K562 (cell line): Measurements from ENCODE around the gene CCR2. TPM values are rescaled to one million over a fixed set of nuclear protein-coding genes. Genes with fewer than 3 reads are reported as not detected.
A peak's percentile ranks its signal among the peaks of the same experiment; 100 is the strongest.

Experiments
- ATAC-seq: fragments of 200-7000 bp; cut with Tn5 transposase; 3 replicates; pipeline ENCODE4 v1.9.1; 2020; ENCODE audit warnings: moderate library complexity
- BruUV-seq: library from RNA; stranded (reverse); fragments of 400-500 nt; replicated peaks from 2 replicates; lab custom pipeline; 2021; lab: Mats Ljungman, UMichigan
- CTCF ChIA-PET: fragments of 300-600 bp; formaldehyde crosslinking; extraction: SDS; loops from one replicate; lab custom pipeline; 2021; ENCODE audit warnings: low intra/inter-chr PET ratio; lab: Yijun Ruan, JAX
- POLR2A ChIA-PET: fragments of 300-600, 350-650 bp; sonication (Branson Sonifier 250); formaldehyde crosslinking; extraction: SDS; loops from one replicate; lab custom pipeline; 2021; ENCODE audit warnings: antibody characterized with exemption, inconsistent platforms; lab: Yijun Ruan, JAX
- DNase-seq, 4 experiments: peaks; one replicate each; pipeline versions ENCODE4 v3.0.0 to v3.0.0-alpha.2; 2011 to 2018; ENCODE audit warnings: low spot score in 3 of 4, mixed read lengths in 3 of 4; ENCODE audit errors: extremely low read depth in 1 of 4
- FAIRE-seq: peaks from 2 replicates; lab custom pipeline; 2011; peaks lifted over from hg19 to GRCh38; lab: Jason Lieb, UNC
- H2AFZ ChIP-seq: 2 replicates; pipeline ENCODE4 v1.6.0; 2011; ENCODE audit warnings: low read depth, low read length, control low read depth, inconsistent platforms
- H3K27ac ChIP-seq: fragments of 200-600 bp; 3 replicates; pipeline ENCODE4 v1.8.0; 2011; ENCODE audit warnings: low read depth, mild to moderate bottlenecking, control low read depth, inconsistent platforms, low read length, moderate library complexity, mixed read lengths; ENCODE audit errors: extremely low read depth
- H3K27me3 ChIP-seq, 2 experiments: fragments of 300-600 bp in 1 of 2; 2 replicates in 1 of 2; 3 replicates in 1 of 2; pipeline versions ENCODE4 v1.6.0 to v1.8.0; 2011; ENCODE audit warnings: inconsistent platforms in 2 of 2, low read length in 2 of 2, mild to moderate bottlenecking in 1 of 2, mixed read lengths in 1 of 2, moderate library complexity in 1 of 2; ENCODE audit not compliant: control insufficient read depth in 2 of 2, insufficient read depth in 2 of 2
- H3K36me3 ChIP-seq: fragments of 300-600 bp; 3 replicates; pipeline ENCODE4 v1.8.0; 2011; ENCODE audit warnings: mild to moderate bottlenecking, low read length, inconsistent platforms; ENCODE audit not compliant: control insufficient read depth, insufficient read depth
- H3K4me1 ChIP-seq, 2 experiments: fragments of 200-600 bp in 1 of 2; replicated peaks in 1 of 2; 2 replicates in 1 of 2; 3 replicates in 1 of 2; pipeline versions ENCODE4 v1.5.1 to v1.8.0; 2011; ENCODE audit warnings: inconsistent platforms in 2 of 2, low read length in 2 of 2, mild to moderate bottlenecking in 1 of 2, mixed read lengths in 1 of 2, moderate library complexity in 1 of 2; ENCODE audit not compliant: control insufficient read depth in 2 of 2, insufficient read depth in 2 of 2
- H3K4me2 ChIP-seq: 2 replicates; pipeline ENCODE4 v1.6.1; 2011; ENCODE audit warnings: low read length, control low read depth, inconsistent platforms, mixed read lengths; ENCODE audit not compliant: insufficient read depth
- H3K4me3 ChIP-seq: fragments of 200-600 bp; sonication (generic), shearing (Covaris generic); 2 replicates; pipeline ENCODE4 v1.5.1; 2016; ENCODE audit warnings: control low read depth, inconsistent platforms
- H3K79me2 ChIP-seq: fragments of 200-600 bp; 3 replicates; pipeline ENCODE4 v1.8.0; 2011; ENCODE audit warnings: low read length, inconsistent platforms; ENCODE audit not compliant: control insufficient read depth, insufficient read depth
- H3K9ac ChIP-seq, 2 experiments: 2 replicates each; pipeline versions ENCODE4 v1.6.0 to v1.6.1; 2011; ENCODE audit warnings: low read depth in 2 of 2, low read length in 2 of 2, control low read depth in 1 of 2, inconsistent platforms in 1 of 2, mild to moderate bottlenecking in 1 of 2, mixed read lengths in 1 of 2; ENCODE audit not compliant: insufficient read depth in 1 of 2
- H3K9me1 ChIP-seq: one replicate; pipeline ENCODE4 v1.6.0; 2011; ENCODE audit warnings: inconsistent platforms, mild to moderate bottlenecking, low read length, moderate library complexity; ENCODE audit not compliant: control insufficient read depth, insufficient read depth
- H3K9me3 ChIP-seq: replicated peaks from 2 replicates; pipeline ENCODE4 v1.5.1; 2011; ENCODE audit warnings: low read depth, low read length, inconsistent platforms; ENCODE audit not compliant: control insufficient read depth, insufficient read depth
- H4K20me1 ChIP-seq: replicated peaks from 2 replicates; pipeline ENCODE4 v1.6.1; 2011; ENCODE audit warnings: low read length, inconsistent platforms, mixed read lengths; ENCODE audit not compliant: control insufficient read depth, insufficient read depth
- CEBPB ChIP-seq: fragments of 450-650 bp; IDR thresholded peaks from 2 replicates; pipeline ENCODE4 v1.6.1; 2016; ENCODE audit warnings: missing genetic modification characterization, missing compliant biosample characterization
- ESRRB ChIP-seq: fragments of 250-450 bp; sonication (Bioruptor Pico); IDR thresholded peaks from 2 replicates; pipeline ENCODE4 v1.5.0; 2020; ENCODE audit warnings: mild to moderate bottlenecking, moderate library complexity, borderline replicate concordance
- FUS ChIP-seq: fragments of 200-400 bp; formaldehyde crosslinking; optimal IDR thresholded peaks from 2 replicates; pipeline ENCODE3; 2017; ENCODE audit warnings: low read depth, low read length
- GTF2A2 ChIP-seq: IDR thresholded peaks from 2 replicates; pipeline ENCODE4 v1.6.1; 2016; ENCODE audit warnings: mild to moderate bottlenecking, missing genetic modification characterization, missing compliant biosample characterization
- SAFB ChIP-seq: fragments of 200-400 bp; formaldehyde crosslinking; IDR thresholded peaks from 2 replicates; pipeline ENCODE4 v1.6.1; 2017; ENCODE audit warnings: low read depth, low read length, borderline replicate concordance
- TAF15 ChIP-seq: fragments of 200-400 bp; formaldehyde crosslinking; IDR thresholded peaks from 2 replicates; pipeline ENCODE4 v1.6.1; 2017; ENCODE audit warnings: mild to moderate bottlenecking, low read depth, low read length, moderate library complexity
- XRCC3 ChIP-seq: fragments of 450-650 bp; IDR thresholded peaks from 2 replicates; pipeline ENCODE4 v1.6.1; 2017; ENCODE audit warnings: mild to moderate bottlenecking, moderate library complexity
- ZNF124 ChIP-seq: sonication (generic); formaldehyde crosslinking; IDR thresholded peaks from 2 replicates; pipeline ENCODE4 v1.8.1; 2022; ENCODE audit warnings: missing genetic modification reagents
- ZNF408 ChIP-seq: fragments of 250-450 bp; sonication (Bioruptor Pico); IDR thresholded peaks from 2 replicates; pipeline ENCODE4 v1.4.0; 2020; ENCODE audit warnings: low read depth, mild to moderate bottlenecking, moderate library complexity
- ZNF41 ChIP-seq: fragments of 250-450 bp; sonication (Bioruptor Pico); conservative IDR thresholded peaks from 2 replicates; pipeline ENCODE4 v1.4.0; 2020; ENCODE audit warnings: mild to moderate bottlenecking
- ZNF507 ChIP-seq: conservative IDR thresholded peaks from 2 replicates; pipeline ENCODE4 v1.6.1; 2017; ENCODE audit warnings: missing genetic modification characterization, missing compliant biosample characterization
- ZNF785 ChIP-seq: fragments of 250-450 bp; sonication (Bioruptor Pico); IDR thresholded peaks from 2 replicates; pipeline ENCODE4 v1.4.0; 2020; ENCODE audit warnings: mild to moderate bottlenecking
- ZZZ3 ChIP-seq: fragments of 450-650 bp; IDR thresholded peaks from 2 replicates; pipeline ENCODE4 v1.6.1; 2016; ENCODE audit warnings: antibody characterized with exemption, mild to moderate bottlenecking, moderate library complexity
- WGBS: fragments of 100-300 bp; shearing (Covaris generic); methylation state at CpG from one replicate; pipeline ENCODE4 v1.1.6; 2016; ENCODE audit warnings: low coverage, mixed read lengths; ENCODE audit not compliant: insufficient coverage; ENCODE audit errors: missing lambda C conversion rate; 5-methylcytosine and 5-hydroxymethylcytosine counted together
- in situ Hi-C: fragments of 300-500 bp; cut with MboI; formaldehyde crosslinking; loops from 4 replicates; pipeline ENCODE4 v1.15.0; 2018; ENCODE audit warnings: inconsistent platforms, mixed read lengths
- intact Hi-C: fragments of 100-400 bp; cut with micrococcal nuclease; formaldehyde crosslinking; loops from 2 replicates; pipeline ENCODE4 v1.14.2; 2022
- polyA plus RNA-seq, 8 experiments: library from polyadenylated mRNA; depleted of rRNA in 4 of 8; stranded (reverse) in 5 of 8; unstranded in 3 of 8; fragments of >200 nt; fragmentation: Nextera tagmentation in 2 of 8; fragmentation: Illumina TruSeq in 1 of 8; extraction: Ambion mirVana in 2 of 8; extraction: Trizol in 1 of 8; gene quantifications; 2 replicates each; pipeline versions ENCODE4 v1.2.1 to v1.2.3, GENCODE V29; 2011 to 2014; ENCODE audit warnings: inconsistent platforms in 1 of 8, missing spikeins in 1 of 8
- total RNA-seq, 7 experiments: library from RNA; depleted of rRNA in 6 of 7; stranded (reverse); fragments of >200 nt in 6 of 7; fragmentation: Illumina TruSeq in 2 of 7; extraction: Trizol in 2 of 7; gene quantifications; 2 replicates each; pipeline versions ENCODE4 v1.2.1 to v1.2.3, GENCODE V29; 2011 to 2021; ENCODE audit warnings: low replicate concordance in 1 of 7
- TF ChIP-seq, protein P1 (sequence below): fragments of 250-450 bp; sonication (Bioruptor Pico); IDR thresholded peaks from 2 replicates; pipeline ENCODE4 v1.5.0; 2022; ENCODE audit warnings: mild to moderate bottlenecking

The CCR2 gene
- total and polyA plus RNA-seq, 9 of the 15 experiments (the other 6 are each of a cell fraction or from before 2014, with no cell fraction given), result not detected

DNA sequence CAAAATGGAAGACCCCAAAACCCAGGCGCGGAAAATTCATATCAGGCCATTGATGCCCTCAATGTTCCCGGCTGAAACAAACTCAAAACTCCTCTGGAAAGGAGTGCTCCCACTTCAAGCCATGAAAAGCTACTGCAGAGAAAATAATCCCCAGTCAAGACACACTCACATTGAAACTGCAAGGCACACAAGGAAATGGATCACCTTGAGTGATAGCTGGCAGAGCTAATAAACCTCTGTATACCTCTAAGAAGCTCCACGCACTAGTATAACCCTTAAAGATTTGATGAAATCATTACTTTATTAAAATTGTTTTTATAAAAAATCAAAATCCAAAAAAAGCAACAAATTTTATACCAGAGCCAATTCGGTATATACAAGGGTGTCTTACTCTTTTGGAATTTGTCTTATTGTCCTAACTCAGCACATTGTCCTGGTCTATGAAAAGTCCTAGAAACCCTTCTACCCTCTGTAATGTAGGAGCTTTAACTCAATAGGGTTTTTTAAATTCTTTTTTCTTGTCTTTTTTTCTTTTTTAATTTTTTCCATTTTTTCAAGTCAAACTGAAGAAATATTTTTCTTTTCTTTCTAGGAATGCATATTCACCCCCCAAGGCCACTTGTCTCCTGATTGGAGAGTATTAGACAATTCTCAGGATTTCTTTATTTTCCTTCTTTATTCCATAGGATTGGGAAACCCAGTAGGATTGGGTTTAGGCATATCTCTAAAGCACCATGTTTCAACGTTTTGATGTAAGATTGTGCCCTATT, 44.5 kb downstream of the CCR2 start:
- ATAC-seq (no peak), FAIRE-seq (no peak), DNase-seq (no peak)
- Histone ChIP-seq H3K27me3 (peaks cover 0 to 17% of the 10 kb centered on the region in 2 experiments; a peak in 2 of 5 replicates), H4K20me1 (no peaks in the 10 kb centered on the region), H3K36me3 (no peaks in the 10 kb centered on the region), H3K9me3 (no peaks in the 10 kb centered on the region), H3K4me2 (no peak overlapping the region), H3K9me1 (no peaks in the 10 kb centered on the region), H3K79me2 (no peaks in the 10 kb centered on the region), H3K27ac (no peak overlapping the region), H3K4me1 (peaks cover 10 to 44% of the 10 kb centered on the region in 2 experiments), H2AFZ (no peak overlapping the region), H3K9ac (no peak overlapping the region), H3K4me3 (no peak overlapping the region)
- POLR2A ChIA-PET, result interaction anchor here (1.0 kb wide), 1 partner anchor 9 kb away, joined by 4 read pairs; the partner anchor contains the start of genes CCR5AS and CCRL2
- CTCF ChIA-PET, result no interaction called here
- intact Hi-C loops, result no loop called here
- in situ Hi-C loops, result no loop called here
- no TSS peak for BruUV-seq
- WGBS, result 62% methylated on average over 6 of the region's 6 CpGs
- no peak for TF ChIP-seq ZNF507
- TF ChIP-seq, protein P1, sequence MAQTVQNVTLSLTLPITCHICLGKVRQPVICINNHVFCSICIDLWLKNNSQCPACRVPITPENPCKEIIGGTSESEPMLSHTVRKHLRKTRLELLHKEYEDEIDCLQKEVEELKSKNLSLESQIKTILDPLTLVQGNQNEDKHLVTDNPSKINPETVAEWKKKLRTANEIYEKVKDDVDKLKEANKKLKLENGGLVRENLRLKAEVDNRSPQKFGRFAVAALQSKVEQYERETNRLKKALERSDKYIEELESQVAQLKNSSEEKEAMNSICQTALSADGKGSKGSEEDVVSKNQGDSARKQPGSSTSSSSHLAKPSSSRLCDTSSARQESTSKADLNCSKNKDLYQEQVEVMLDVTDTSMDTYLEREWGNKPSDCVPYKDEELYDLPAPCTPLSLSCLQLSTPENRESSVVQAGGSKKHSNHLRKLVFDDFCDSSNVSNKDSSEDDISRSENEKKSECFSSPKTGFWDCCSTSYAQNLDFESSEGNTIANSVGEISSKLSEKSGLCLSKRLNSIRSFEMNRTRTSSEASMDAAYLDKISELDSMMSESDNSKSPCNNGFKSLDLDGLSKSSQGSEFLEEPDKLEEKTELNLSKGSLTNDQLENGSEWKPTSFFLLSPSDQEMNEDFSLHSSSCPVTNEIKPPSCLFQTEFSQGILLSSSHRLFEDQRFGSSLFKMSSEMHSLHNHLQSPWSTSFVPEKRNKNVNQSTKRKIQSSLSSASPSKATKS (CRISPR knock-in tag), result no peak
- no peak for TF ChIP-seq ZNF124
- TF ChIP-seq ZNF785 (CRISPR knock-in tag), result no peak
- TF ChIP-seq SAFB, result no peak
- TF ChIP-seq ZZZ3, result no peak
- TF ChIP-seq CEBPB (tag), result no peak
- no peak for TF ChIP-seq GTF2A2
- no peak for TF ChIP-seq ESRRB (CRISPR knock-in tag)
- TF ChIP-seq TAF15, result no peak
- TF ChIP-seq ZNF408 (CRISPR knock-in tag), result no peak
- peak; percentile 92 for TF ChIP-seq ZNF41 (CRISPR knock-in tag)
- no peak for TF ChIP-seq FUS
- no peak for TF ChIP-seq XRCC3
